HG02852 (cell line): Measurements from ENCODE around the gene AKR1B15.
A peak's percentile ranks its signal among the peaks of the same experiment; 100 is the strongest.
"Not testable (repeated sequence)": the region's sequence is repeated elsewhere in the genome, so short reads cannot be mapped to it uniquely, and the experiment has no call there.

Experiments
- ATAC-seq: cut with Tn5 transposase; IDR thresholded peaks from one replicate; pipeline ENCODE4 v1.9.1; 2021; ENCODE audit warnings: mild to moderate bottlenecking, moderate library complexity; ENCODE audit not compliant: unreplicated experiment

The AKR1B15 gene

DNA sequence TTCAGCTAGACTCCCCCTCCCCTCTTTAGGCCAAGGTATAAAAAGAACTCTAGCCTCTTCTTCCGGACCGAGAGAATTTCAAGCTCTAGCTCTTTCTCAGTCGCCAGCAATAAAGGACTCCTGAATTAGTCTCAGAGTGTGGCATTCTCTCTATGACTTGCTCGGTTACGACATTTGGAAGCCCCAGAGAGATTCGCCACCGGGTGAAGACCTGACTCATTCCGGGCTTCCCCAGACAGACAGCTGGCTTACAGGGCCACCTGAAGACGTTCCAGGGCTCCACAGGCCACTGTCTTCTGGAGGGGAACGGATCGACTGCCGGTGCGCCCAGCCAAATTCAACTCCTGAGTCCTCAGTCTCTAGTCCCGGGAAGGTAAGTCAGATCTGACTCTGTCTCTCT lies at the start of gene AKR1B15:
TSS of gene AKR1B15 (plus strand) at position 234 of the 400 bp plus-strand sequence. CDS start 15,510 bp downstream, outside the sequence.
- peak; percentile 96 for ATAC-seq

DNA sequence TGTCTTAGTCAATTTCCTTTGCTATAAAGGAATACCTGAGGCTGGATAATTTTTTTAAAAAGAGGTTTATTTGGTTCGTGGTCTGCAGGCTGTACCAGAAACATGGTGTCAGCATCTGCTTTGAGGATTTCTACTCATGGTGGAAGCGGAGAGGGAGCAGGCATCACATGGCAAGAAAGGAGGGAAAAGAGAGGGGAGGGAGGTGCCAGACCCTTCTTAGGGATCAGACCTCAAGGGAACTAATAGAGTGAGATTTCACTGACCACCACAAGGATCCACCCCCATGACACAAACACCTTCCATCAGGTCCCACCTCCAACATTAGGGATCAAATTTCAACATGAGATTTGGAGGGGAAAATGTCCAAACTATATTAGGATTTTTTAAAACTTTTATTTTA lies 48.5 kb upstream of the AKR1B15 start:
- ATAC-seq: no peak

DNA sequence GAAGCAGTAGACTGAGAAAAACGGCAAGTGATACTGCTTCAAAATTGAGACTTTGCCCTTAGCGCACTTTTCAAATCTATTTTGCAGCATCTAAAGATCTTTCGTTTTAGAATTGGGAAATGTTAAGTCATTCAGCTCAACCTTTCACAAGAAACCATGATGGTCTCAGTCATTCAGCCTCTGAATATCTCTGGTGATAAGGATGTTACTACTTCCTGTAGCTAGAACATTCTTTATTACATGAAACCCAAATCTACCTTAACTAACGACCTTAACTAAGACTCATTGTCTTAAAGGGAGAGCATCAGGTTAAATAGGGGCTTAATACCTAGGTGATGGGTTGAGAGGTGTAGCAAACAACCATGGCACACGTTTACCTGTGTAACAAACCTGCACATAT lies 47.9 kb upstream of the AKR1B15 start:
- no peak for ATAC-seq

DNA sequence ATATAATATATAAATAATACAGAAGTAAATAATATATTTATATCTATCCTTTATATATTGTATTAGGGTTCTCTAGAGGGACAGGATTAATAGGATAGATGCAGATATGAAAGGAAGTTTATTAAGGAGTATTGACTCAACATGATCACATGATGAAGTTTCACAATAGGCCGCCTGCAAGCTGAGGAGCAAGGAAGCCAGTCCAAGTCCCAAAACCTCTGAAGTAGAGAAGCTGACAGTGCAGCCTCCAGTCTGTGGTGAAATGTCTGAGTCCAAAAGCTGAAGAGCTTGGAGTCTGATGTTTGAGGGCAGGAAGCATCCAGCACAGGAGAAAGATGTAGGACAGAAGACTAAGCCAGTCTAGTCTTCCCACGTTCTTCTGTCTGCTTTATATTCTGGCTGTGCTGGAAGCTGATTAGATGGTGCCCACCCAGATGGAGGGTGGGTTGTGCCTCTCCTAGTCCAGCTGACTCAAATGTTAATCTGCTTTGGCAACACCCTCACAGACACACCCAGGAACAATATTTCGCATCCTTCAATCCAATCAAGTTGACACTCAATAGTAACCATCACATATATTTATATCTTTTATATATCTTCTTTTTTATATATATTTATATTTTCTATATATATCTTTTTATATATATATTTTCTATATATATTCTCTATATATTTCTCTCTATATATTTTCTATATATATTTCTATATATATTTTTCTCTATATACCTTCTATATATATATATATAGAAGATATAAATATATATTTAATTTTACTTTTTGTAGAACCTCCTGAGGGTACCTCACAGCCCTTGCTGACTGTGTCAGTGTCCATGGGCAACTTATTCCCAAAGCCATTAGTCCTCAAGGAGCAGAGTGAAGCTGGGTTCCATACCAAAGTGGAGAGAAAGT lies 46.2 kb upstream of the AKR1B15 start:
- no peak for ATAC-seq

DNA sequence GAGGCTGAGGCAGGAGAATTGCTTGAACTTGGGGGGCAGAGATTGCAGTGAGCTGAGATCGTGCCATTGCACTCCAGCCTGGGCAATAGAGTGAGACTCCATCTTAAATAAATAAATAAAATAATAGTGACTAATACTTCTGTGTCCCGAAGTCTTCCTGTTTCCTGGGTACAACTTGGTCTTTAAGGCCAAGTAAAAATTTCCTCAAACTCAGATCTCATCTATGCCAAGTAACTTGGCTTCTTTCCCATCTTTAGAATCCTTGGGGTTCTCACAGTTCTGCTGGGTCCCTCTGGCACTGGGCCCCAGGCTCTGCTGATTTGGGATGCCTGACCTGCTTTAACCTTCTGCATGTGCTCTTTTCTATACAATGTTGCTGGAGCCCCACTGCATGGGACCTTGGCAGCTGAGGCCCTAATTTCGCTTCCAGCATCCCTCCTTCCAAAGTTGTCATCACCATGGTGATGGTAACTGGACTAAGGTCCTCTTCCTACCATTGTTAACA lies 44.2 kb upstream of the AKR1B15 start:
- ATAC-seq: no peak

DNA sequence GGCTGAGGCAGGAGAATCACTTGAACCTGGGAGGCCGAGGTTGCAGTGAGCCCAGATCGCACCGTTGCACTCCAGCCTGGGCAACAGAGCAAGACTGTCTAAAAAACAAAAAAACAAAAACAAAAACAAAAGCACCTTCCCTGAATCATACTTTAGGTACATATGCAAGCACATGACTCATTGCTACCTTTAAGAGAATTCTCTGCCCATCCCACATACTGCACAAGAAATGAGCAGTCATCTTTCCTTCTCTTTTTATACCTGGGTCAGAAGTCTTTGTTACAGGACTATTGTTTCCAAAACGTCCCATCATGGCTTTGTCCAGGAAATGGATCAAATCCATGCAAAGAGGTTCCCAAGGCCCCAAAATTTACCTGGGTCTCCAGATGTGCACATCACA lies 43.1 kb upstream of the AKR1B15 start:
- ATAC-seq: no peak

DNA sequence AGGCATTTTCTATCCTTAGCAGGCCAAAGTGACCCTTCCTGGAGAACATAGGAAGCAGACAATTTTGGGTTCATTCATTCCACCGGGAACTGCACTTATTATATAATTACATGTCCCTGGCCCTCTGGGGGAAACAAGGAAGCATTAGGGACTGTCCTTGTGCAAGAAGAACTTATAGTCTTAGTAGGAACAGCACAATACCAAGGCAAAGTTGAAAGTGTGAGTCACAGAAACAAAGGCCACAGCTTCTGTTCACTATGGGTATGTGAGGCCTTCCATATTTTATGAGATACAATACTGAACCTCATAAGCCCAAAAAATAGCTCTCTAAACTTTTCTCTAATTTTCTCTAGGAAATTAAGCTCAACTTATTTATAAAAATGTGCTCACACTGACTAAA lies 39.9 kb upstream of the AKR1B15 start:
- no peak for ATAC-seq

DNA sequence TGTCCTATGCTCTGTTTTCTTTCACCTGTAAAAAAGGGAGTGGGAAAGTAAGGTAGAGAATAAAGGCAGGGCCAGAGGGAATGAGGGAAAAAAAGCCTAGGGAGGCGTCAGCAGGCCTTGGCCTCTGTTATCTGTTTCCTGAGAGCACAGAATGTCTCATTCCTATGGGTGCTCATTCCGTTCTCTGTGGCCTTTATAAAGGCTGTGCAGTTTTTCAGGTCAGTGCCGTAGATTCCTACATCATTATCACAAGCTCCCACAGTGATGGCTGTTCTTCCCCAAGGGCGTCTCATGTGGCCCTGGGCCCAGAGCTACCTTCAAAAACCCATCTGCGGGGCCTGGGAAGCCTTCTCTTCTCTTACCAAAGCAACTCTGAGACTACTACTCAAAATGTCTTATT lies 38.3 kb upstream of the AKR1B15 start:
- ATAC-seq: no peak

DNA sequence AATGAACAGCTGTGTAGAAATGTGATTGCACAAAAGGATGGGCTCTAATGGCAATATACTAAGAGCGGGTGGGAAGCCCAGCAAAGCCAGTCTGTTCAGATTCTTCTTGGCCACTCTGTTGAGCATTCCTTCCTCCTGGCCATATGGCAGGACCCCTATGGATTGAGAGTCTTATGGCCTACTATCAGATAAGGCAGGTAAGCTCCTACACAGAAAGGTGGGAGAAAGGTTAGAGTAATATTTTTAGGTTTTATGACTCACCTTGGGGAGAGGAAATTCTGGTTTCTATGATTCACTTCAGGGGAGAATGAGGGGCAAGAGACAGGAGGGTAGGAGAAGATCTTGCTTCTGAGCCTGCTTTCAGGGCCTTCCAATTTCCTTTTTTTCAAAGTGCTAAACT lies 36.6 kb upstream of the AKR1B15 start:
- ATAC-seq: no peak

DNA sequence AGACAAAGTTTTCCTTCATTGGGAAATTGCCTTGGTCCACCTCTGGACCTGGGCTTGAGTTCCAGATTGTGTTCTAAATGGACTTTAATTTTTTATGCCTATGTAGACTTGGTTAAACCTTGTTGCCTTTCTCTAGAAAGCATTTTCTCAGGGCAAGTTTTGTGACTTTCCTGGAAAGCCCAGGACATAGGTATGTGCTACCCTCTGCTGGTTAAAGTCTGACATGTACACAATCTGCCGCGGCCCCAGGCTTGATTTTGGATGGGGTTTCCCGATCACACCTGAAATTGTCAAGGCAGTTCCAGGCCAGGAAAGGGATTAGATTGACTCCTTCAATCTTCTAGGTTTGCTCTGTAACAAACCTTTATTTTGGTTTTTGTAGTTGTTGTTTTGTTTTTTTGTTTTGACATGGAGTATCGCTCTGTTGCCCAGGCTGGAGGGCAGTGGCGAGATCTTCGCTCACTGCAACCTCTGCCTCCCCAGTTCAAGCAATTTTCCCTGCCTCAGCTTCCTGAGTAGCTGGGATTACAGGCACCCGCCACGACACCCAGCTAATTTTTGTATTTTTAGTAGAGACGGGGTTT lies 35.6 kb upstream of the AKR1B15 start:
- ATAC-seq: no peak

DNA sequence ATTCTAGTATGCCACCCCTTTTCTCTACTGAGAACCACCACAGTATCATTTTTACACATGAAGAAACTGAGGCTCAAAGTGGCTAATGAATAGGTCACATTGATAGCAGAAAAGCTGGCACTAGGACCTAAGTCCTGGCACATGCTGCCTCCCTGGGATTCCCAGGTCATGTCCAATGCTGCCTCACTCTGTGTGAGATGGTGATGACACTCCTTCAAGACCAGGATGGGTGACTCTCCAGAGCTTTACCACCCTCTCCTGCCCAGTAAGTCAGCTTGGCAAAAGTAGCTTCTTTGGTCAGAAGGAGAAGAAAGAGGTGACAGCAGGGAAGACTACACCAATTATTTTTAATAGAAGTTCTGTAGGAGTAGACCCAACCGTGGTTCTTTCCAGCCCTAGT lies 34.8 kb upstream of the AKR1B15 start:
- ATAC-seq: no peak

DNA sequence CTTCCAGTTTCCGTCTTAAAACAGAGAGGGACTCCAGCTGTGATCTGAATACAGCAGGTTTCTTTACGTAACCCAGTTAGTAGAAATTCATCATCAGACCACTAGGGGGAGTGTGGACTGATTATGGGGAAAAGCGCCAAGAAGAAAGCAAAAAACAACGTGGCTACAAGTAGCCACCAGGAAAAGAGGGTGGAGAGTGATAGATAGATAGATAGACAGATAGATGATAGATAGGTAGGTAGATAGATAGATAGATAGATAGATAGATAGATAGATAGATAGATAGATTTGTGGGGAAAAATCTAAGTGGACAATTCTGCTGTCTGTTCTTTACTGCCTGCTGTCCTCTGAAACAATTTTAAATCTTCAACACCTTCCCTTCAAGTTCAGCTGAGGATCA lies 34.2 kb upstream of the AKR1B15 start:
- peak; percentile 57 for ATAC-seq

DNA sequence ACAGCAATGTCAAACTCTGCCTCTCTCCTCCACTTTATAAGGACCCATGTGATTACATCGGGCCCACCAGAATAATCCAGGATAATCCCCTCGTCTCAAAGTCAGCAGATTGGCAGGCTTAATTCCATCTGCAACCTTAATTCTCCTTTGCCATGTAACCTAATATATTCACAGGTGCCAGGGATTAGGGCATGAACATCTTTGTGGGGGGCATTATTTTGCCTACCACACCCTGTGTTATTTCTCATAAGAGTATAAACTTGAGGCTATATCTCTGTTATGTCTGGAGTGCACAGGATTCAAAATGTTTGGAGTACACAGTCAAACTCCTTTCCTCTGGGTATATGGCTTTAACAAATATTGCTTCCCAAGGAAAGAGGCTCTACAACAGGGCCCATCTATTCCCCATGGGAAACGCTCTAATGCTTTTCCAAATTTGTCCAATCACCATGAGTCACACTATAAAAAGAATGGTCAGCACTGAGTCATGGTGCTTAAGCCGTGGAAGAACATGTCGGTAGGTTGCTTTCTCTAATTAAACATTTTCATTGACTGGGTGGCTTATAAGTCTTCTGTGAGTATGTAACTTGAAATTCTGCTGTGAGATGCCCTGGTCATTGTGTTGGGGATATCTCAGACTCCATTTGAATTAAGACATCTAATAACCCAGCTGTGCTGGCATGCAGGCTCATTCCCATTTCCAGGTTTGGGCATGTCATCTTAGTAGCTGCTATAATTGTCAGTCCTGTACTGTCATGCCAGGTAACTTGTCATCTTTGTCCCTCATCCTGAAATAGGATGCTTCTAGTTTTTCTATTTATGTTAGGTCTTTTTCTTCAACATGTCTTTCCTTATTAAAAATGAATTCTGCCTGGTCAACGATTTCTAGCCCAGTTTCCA lies 33.1 kb upstream of the AKR1B15 start:
- no peak for ATAC-seq

DNA sequence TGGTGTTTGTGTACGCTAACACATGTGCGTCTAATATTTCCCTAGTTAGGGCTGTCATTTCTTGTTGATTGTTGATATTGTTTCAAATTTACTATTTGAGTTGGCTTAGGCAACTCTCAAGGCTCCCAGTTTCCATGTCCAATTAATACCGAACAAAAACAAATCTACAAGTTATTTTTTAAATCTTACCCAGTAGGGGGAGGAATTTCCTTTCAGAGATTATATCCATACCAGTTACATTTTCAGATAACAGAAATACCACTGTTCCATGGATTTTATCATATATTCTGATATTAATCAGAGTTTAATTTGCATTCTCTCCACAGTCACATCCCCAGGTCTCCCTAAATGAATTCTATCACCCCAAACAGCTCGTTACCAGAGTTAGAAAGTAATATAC lies 28.8 kb upstream of the AKR1B15 start:
- ATAC-seq: no peak

DNA sequence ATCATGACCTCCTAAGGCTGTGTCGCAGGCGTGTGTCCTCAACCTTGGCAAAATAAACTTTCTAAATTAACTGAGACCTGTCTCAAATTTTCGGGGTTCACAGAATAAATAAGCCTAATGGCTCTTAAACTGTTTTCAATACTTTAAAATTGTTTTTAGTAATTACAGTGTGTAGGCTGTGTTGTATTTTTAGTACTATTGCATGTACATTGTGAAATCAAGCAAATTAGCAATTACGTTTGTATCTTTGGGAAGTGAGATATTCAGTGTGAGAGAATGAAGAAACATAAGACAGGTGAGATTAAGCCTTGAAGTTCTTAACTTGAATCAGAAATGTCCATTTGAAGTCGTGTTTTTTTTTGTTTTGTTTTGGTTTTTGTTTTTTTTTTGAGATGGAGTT lies 26.3 kb upstream of the AKR1B15 start:
- no peak for ATAC-seq

DNA sequence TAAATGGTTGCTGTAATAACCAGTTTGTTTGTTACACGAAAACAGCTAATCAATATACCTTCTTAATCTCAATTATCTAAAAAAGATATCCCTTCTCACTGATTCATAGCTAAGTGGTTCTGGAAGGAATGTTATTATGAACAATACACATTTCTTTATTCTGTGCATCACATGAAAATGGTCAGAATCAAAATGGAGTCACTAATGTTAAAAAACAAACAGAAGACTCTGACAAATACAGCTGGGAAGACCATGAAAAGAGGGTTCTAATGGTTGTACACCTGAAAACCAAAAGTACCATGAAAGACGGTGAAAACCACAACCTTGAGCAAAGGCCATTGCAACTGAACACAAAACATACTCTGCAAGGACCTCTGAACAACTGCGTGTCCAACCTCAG lies 23.5 kb upstream of the AKR1B15 start:
- not testable (repeated sequence) for ATAC-seq

DNA sequence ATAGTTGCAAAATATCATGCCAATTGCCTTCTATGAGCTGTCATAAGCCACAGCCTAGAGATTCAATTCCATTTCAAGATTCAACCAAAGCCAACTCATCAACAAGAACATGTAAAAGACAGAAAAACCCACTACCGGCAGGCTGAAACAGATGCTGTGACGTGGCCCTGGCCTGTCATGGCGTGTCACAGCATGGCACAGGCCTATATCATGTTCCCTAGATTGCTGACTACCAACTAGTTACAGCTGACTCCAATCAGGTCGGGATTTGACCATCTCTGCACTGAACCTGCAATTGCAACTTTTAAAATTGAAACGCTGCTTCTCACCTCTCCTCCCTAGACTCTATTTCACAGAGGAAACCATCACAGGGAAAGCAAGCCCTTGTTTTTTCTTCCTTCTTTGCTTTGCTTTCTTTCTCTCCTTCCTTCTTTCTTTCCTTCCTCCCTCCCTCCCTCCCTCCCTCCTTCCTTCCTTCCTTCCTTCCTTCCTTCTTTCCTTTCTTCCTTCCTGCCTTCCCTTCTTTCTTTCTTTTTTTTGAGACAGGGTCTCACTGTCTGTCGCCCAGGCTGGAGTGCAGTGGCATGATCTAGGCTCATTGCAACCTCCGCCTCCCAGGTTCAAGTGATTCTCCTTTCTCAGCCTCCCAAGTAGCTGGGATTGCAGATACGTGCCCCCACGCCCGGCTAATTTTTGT lies 22.2 kb upstream of the AKR1B15 start:
- ATAC-seq: not testable (repeated sequence)

DNA sequence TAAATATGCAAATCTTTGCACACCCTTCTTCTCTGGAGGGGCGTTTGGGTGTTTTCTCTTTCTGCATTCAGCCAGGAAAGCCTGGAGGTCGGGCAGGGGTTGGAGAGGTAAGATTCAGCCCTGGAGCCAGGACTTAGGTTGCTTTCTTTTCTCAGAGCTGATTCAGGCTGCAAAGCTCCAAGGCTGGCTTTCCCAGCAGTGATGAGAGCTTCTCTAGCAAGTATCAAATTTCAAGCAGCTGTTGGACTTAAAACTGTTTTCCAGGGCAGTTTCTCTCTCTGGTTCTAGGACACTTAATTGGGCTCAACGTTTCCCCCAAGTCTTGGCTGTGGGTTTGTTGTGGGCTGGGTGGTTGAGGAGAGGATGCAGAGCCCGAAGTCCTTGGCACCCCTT lies 20.9 kb upstream of the AKR1B15 start:
- no peak for ATAC-seq

DNA sequence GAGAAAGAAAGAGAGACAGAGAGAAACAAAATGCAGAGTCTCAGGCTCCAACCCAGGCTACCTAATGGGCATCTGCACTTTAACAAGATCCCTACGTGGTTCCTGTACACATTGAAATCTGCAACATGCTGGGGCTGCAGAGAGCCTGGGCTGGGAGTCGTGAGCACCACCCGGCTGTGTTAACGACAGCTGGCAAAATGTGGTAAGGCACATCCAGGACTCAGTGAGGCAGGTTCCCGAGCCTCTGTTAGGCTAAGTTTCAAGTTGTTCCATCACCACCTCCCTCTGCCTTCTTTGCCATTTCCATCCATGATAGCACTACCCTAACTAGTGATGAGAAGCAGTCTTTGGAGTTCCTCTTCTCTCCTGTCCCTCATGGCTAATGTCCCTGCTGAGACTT lies 20.2 kb upstream of the AKR1B15 start:
- no peak for ATAC-seq

DNA sequence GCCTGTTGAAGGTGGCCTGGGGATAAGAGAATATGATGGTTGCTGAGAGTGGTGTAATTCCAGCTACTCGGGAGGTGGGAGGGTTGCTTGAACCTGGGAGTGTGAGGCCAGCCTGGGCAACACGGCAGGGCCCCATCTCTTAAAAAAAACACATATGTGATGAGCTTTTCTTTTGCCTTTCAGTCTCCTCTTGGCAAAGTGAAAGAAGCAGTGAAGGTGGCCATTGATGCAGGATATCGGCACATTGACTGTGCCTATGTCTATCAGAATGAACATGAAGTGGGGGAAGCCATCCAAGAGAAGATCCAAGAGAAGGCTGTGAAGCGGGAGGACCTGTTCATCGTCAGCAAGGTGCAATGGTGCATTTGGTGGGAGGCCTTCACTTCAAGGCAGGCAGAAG lies 18.4 kb upstream of the AKR1B15 start:
- no peak for ATAC-seq
